PFSK-1 (cell line): ENCODE data around the gene SLC10A7.

Source experiments
- FOXP2 ChIP-seq: optimal IDR thresholded peaks from 2 replicates; pipeline ENCODE3; 2011; ENCODE audit warnings: borderline replicate concordance, control low read depth, inconsistent platforms; ENCODE audit not compliant: insufficient read depth; ENCODE audit errors: extremely low read length, extremely low read depth
- POLR2AphosphoS5 ChIP-seq: IDR thresholded peaks from 2 replicates; pipeline ENCODE4 v1.6.1; 2012; ENCODE audit warnings: low read depth, mild to moderate bottlenecking, control low read depth, low read length, moderate library complexity
- SIN3A ChIP-seq: IDR thresholded peaks from 2 replicates; pipeline ENCODE4 v1.6.1; 2012; ENCODE audit warnings: mild to moderate bottlenecking, low read length, moderate library complexity, borderline replicate concordance; ENCODE audit not compliant: insufficient read depth
- TAF1 ChIP-seq: IDR thresholded peaks from 2 replicates; pipeline ENCODE4 v1.6.1; 2012; ENCODE audit warnings: low read length, control low read depth, borderline replicate concordance; ENCODE audit not compliant: insufficient read depth
- TF ChIP-seq, protein P1 (sequence below), 2 experiments: IDR thresholded peaks; 2 replicates each; pipeline versions ENCODE4 v1.6.1 to v1.8.0; 2011 to 2012; ENCODE audit warnings: low read depth in 2 of 2, low read length in 2 of 2, control low read depth in 1 of 2, inconsistent platforms in 1 of 2, mild to moderate bottlenecking in 1 of 2, moderate library complexity in 1 of 2; ENCODE audit not compliant: insufficient read depth in 1 of 2

Gene SLC10A7

DNA sequence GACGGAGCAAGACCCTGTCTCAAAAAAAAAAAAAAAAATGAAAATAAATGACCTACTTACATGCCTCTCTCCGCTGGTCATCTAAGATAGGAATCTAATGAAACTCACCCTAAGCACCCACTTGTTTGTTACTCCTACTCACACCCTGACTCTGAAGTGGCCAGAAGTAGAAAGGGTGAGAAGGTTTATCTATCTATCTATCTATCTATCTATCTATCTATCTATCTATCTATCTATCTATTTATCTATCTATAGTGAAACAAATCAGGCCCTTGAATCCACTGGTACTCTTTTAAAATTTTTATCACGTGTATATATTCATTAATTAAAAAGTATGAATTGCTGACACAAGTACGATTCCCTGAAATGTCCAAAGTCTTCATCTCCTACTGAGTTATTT lies 75.2 kb downstream of the SLC10A7 start:
- TF ChIP-seq, protein P1, sequence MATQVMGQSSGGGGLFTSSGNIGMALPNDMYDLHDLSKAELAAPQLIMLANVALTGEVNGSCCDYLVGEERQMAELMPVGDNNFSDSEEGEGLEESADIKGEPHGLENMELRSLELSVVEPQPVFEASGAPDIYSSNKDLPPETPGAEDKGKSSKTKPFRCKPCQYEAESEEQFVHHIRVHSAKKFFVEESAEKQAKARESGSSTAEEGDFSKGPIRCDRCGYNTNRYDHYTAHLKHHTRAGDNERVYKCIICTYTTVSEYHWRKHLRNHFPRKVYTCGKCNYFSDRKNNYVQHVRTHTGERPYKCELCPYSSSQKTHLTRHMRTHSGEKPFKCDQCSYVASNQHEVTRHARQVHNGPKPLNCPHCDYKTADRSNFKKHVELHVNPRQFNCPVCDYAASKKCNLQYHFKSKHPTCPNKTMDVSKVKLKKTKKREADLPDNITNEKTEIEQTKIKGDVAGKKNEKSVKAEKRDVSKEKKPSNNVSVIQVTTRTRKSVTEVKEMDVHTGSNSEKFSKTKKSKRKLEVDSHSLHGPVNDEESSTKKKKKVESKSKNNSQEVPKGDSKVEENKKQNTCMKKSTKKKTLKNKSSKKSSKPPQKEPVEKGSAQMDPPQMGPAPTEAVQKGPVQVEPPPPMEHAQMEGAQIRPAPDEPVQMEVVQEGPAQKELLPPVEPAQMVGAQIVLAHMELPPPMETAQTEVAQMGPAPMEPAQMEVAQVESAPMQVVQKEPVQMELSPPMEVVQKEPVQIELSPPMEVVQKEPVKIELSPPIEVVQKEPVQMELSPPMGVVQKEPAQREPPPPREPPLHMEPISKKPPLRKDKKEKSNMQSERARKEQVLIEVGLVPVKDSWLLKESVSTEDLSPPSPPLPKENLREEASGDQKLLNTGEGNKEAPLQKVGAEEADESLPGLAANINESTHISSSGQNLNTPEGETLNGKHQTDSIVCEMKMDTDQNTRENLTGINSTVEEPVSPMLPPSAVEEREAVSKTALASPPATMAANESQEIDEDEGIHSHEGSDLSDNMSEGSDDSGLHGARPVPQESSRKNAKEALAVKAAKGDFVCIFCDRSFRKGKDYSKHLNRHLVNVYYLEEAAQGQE (IDR thresholded peaks at IDR 0.05; ENCODE audit: insufficient read depth in 1 of 2, low read depth in 2 of 2, low read length in 2 of 2): no peak
- TF ChIP-seq POLR2AphosphoS5 (no peak), FOXP2 (no peak), TAF1 (no peak), SIN3A (no peak)

DNA sequence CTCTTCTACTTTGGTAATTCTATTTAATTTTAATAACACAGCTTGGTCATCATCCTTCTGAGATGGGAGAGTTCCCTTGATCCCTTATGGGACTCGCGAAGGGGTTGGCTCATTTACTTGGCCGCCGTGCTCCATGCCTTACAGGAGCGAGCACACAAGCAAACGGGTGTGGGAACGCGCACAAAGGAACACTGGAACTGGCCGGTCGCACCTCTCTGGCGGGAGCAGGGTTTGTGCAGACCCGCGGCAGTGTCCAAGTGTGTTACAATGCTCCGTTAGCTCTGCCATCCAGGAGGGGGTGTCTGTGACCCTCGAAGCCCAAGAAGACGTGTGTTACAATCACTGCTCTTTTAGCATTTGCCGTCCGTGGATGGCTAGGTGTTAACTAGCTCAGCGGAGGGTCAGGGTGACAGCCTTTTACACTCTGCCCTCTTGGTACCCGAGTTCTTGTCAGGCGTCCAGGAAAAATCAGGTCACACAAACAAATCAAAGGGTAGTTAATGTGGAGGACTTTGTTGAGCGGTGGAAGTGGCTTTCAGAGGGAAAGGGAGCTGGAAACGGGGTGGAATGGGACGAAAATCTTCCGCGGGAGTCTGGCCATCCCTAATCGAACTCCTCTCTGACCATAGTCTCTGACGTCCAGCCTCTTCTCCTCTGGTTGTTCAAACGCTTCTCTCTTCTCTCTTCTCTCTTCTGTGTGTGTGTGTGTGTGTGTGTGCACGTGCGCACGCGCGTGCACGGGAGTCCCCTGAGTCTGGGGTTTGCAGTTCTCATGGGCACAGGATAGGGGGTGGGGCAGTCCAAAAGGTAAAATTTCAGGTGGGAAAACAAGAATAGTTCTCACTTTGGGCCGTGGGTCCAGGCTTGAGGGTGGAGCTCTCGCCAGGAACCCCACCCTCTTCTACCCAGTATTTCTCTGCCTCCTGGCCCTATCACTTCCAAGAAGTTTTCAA lies 76.3 kb downstream of the SLC10A7 start:
- no peak for TF ChIP-seq TAF1
- no peak for TF ChIP-seq FOXP2
- TF ChIP-seq POLR2AphosphoS5: no peak
- TF ChIP-seq SIN3A: no peak
- TF ChIP-seq, protein P1 (IDR thresholded peaks at IDR 0.05; ENCODE audit: insufficient read depth in 1 of 2, low read depth in 2 of 2, low read length in 2 of 2): no peak

DNA sequence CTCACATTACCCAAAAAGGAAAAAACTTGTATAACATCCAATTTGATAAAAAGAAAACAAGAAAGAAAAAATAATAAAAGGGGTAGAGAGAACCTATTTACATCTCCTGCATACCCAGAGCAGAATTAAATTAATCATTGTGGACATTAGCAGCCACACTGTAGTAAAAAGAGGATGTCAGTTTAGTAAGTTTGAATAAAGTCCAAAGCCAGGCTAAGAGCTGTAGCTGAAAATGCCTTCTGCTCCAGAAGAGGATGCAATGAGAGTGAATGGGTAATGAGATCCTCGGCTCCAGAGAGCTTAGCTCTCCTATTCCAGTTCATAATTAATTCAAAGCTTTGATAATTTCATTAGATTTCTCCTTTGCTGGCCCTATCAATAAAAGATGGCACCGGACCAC lies 78.2 kb downstream of the SLC10A7 start:
- TF ChIP-seq, protein P1 (IDR thresholded peaks at IDR 0.05; ENCODE audit: insufficient read depth in 1 of 2, low read depth in 2 of 2, low read length in 2 of 2): no peak
- TF ChIP-seq SIN3A: no peak
- TF ChIP-seq POLR2AphosphoS5: no peak
- no peak for TF ChIP-seq FOXP2
- TF ChIP-seq TAF1: no peak

DNA sequence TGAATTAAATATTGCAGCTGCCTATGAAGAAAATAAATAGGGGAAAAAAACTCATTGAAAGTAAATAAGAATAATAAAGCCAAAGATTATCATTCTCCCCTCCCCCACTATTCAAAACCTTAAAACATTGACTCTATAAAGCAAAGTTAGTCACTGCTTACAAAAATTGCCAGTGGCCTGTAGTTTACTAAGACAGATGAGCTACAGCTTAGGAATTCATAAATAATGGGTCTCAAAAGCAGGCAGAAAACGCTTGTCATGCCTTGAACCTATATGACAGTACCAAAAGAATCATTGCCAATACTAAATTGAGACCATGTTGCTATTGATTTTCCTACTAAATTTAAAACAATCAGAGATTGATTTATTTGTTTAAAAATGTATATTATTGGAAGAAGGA lies 78.9 kb downstream of the SLC10A7 start:
- TF ChIP-seq, protein P1 (IDR thresholded peaks at IDR 0.05; ENCODE audit: insufficient read depth in 1 of 2, low read depth in 2 of 2, low read length in 2 of 2): no peak
- no peak for TF ChIP-seq FOXP2
- TF ChIP-seq TAF1: no peak
- no peak for TF ChIP-seq POLR2AphosphoS5
- TF ChIP-seq SIN3A: no peak
